HG03196 (cell line): ENCODE measurements around the gene RBM20.
A peak's percentile ranks its signal among the peaks of the same experiment; 100 is the strongest.

ENCODE experiments used
- ATAC-seq: cut with Tn5 transposase; IDR thresholded peaks from one replicate; pipeline ENCODE4 v1.9.1; 2021; ENCODE audit not compliant: unreplicated experiment

The RBM20 gene

GRCh38 chr10:110671788-110672579 lies 27.8 kb downstream of the RBM20 start:
- peak; percentile 99 for ATAC-seq

- ATAC-seq, result no peak
Observed at GRCh38 chr10:110672580-110672919, 28.4 kb downstream of the RBM20 start.

GRCh38 chr10:110676016-110676415 lies 31.9 kb downstream of the RBM20 start:
- ATAC-seq, result no peak

GRCh38 chr10:110679486-110680272 lies 35.5 kb downstream of the RBM20 start:
- no peak for ATAC-seq

DNA sequence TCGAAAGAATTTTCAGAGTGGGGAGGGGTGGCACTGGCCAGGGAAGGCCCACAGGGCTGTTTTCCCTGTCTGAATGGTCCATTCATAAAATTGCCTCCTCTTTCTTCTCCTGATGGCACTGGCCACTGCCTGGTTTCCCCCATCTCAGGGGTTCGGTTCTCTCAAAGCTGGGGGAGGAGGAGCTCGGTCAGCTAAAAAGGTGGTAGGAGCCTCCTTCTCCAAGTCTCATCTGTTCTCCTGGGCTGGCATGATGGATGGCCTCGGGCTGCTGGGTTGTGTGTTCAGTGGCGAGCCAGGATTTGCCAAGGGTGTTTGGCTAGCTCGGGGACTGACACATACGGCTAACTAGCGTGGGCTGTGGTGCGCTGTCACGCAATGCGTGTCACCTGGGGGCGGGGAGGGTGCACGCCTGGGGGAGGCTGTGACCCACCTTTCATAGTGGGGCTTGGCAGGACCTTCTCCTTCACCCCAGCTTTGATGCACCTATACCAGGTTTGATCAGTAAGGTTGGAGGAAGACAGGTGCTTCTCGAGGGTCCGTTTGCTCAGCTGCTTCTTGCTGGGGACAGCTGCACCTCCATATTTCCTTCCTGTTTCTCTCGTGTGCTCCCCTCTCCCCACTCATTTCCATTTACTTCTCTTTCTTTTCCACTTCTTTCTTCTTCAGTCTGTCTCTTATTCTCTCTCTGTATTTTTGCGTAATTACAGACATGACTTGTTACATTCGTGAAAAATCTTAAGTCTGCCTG lies 36.3 kb downstream of the RBM20 start:
- ATAC-seq, result no peak

DNA sequence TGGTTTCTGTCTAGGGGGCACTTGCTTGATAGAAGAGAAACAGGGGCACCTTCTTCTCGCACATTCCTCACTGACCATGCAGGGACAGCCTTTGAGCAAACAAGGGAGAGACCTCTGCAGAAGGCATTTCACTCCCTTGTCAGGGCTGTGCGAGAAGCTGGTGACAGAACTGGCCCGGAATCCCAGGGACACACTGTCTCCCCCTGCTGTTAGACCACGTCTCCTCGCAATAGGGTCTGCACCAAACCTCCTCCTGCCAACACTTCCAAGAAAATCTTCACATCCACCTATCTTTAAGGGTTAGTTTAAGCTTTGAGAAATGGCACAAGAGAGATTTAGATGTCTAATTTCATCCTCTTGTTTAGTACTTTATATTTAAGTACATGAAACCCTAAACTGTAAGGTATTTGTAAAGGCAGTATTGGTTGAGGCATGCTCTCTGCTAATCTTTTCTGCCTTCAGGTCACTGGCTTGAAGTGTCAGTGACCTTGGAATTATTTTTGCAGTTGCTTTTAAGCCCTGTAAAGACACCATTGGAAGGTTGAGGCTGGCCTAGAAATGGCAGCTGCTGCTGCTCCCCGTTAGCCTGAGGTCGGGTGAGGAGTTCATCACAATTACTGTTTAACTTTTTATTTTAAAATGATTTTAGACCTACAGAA lies 37.0 kb downstream of the RBM20 start:
- no peak for ATAC-seq

GRCh38 chr10:110682348-110682747 lies 38.2 kb downstream of the RBM20 start:
- no peak for ATAC-seq

DNA sequence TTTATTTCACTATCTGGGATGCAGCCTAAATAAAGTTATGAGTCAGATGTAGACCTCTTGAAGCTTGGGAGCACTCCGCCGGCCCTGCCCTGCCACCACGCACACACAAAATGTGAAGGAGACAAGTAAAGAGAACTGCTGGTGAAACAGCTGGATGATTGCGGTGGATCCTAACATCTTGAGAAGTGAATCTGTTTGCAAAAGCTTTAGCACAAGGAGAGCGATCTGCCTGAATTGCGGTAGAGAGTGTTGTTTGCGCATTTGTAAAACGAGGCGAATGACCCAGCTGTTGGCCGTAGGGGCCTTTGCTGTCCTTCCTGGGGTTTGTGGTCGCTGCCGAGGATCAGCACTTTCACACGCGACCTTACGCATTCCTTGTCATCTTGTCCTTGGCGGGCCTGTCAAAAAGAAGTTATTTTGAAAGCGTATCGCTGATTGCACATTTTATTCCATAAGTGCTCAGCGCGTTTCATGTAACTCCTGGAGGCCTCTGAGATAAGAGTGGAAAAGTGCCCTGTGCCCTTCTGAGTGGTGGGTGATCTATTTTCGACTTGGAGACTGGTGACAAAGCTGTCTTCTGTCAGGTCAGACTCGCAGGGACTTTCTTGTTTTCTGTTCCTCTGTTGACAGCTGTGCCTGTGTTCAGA lies 40.8 kb downstream of the RBM20 start:
- no peak for ATAC-seq

DNA sequence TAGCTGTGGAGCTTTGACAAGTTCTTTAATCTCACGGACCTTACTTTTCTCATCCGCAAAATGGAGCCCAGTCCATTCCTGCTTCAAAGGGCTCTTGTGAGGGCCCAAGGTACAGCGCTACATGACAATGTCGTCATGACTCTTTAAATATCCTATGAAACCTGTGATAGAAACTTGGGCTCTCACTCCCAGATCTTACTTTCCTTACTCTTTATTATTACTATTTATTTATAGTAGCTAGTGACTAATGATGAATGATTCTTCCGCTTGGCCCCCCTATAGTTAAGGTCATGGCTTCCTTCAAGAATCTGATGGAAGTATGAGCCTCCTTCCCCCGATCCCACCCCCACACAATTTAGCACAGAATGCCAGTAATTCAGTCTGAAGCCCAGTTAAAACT lies 41.9 kb downstream of the RBM20 start:
- ATAC-seq, result no peak

DNA sequence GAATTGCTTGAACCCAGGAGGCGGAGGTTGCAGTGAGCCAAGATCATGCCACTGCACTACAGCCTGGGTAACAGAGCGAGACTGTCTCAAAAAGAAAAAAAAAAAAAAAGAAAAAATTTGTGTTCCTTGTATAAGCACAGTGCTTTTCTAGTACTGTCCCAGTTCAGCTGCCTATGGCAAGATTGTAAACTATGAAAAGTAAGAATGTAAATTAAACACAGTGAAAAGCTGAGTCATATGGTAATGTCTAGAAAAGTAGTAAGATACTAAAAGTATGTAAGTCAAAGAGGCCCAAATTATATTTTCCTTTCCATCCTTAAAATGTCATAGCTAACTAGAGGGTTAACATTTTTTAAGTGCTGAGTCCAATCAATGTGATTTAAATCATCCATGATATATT lies 42.8 kb downstream of the RBM20 start:
- ATAC-seq, result no peak

DNA sequence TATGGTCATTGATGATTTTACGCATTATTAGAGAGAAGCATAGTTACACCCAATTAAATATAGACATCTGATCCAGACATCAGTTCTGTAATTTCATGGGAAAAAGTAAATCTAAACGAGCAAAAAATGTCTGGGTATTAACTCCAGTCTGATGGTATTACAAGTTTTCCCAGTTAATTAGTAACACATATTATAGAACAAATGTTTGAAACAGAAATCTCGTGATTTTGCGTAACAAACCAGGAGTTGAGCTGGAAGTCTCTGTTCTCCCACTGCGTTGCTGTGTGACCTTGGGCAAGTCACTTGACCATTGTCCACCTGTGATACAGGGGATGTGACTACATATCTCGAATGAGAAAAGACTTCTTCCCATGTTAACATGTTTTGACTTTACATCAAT lies 43.3 kb downstream of the RBM20 start:
- ATAC-seq, result no peak

GRCh38 chr10:110691139-110691538 lies 47.0 kb downstream of the RBM20 start:
- no peak for ATAC-seq

- ATAC-seq, result no peak
Observed at GRCh38 chr10:110694263-110694662, 50.1 kb downstream of the RBM20 start.

- ATAC-seq, result no peak
Observed at GRCh38 chr10:110694820-110695538, 50.8 kb downstream of the RBM20 start.

GRCh38 chr10:110695539-110695886 lies 51.4 kb downstream of the RBM20 start:
- ATAC-seq, result no peak

DNA sequence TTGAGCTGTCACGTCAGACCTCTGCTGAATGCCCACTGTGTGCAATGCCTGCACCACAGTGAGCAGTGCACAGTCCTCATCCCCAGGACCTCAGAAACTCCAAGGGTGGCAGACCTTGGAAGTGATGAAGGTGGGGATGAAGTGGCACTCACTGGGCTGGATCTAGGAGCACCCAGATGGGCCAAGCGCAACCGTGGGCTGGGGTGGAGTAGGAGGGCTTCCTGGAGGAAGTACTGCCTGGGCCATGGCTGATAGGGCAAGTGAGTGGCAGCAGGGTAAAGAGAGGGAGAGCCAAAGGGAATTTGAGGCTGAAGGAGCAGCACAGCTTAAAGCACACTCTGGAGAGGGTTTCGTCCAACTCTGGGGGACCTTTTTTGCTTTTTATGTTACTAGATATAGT lies 52.3 kb downstream of the RBM20 start:
- no peak for ATAC-seq

DNA sequence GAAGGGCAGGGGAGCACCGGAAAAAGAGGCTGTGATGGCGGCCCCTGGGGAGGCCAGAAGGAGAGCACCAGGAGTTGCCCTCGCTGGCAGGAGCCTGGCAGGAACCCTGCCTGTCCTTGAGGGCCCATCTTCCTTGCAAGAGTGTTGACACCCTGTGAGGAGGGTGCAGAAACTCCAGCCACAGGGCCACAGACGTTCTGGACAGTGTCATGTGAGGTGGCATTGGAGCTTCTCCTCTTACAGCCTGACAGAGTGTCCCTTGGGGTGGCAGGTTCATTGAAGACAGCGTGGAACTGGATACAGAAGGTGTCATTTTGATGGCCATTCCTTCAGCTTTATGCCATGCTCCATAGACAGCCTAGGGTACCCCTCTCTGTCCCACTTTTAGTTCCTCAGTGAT lies 54.2 kb downstream of the RBM20 start:
- ATAC-seq, result no peak

DNA sequence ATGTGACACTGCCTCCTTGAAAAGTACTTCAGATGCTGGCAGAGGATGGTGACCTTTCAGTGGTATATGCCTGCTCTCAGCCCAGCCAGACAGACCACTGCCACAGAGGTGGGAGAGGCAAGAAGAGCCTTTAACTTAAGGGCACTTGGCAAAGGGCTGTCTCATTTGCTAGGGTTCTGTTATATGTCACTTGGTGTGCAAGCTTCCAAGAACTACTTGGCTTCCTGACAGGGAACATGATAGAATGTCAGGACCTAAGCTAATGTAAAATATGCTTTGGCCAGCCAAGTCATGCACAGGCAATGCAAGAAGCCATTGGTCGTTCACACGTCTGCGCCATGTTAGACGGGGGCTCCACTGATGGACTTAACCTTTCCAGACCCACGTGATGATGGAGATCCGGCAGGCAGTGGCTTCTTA lies 54.7 kb downstream of the RBM20 start:
- no peak for ATAC-seq

- no peak for ATAC-seq
Observed at GRCh38 chr10:110699859-110700468, 55.8 kb downstream of the RBM20 start.
